Measurements from ENCODE around the gene EVA1C.
A peak's percentile ranks its signal among the peaks of the same experiment; 100 is the strongest.
"Not testable (repeated sequence)": the region's sequence is repeated elsewhere in the genome, so short reads cannot be mapped to it uniquely, and the experiment has no call there.

EVA1C gene

DNA sequence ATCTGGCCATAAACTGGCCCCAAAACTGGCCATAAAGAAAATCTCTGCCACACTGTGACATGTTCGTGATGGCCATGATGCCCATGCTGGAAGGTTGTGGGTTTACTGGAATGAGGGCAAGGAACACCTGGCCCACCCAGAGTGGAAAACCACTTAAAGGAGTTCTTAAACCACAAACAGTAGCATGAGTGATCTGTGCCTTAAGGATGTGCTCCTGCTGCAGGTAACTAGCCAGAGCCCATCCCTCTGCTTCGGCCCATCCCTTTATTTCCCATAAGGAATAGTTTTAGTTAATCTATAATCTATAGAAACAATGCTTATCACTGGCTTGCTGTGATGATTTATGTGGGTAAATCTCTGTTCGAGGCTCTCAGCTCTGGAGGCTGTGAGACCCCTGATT, 50.1 kb downstream of the EVA1C start:
- not testable (repeated sequence) for DNase-seq (ENCODE audit: low spot score)

DNA sequence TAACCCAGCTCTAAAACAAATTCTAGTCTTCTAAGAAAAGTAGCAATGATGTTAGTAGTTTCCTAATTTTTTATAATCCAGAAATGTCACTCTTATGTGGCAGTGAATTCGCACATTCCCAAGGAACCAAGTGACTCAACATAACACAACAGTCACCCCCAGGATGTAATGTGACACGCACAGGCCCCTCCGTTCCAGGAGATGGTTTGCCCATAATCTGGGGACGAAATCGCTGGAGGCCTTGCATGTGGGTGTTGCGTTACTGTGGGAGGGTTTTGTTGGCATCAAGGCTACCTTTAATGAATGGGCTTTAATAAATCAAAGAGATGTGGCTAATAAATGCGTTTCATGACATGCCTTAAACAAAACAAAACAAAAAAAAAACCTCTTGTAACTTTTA, 50.9 kb downstream of the EVA1C start:
- DNase-seq (ENCODE audit: low spot score), result peak; percentile 16

DNA sequence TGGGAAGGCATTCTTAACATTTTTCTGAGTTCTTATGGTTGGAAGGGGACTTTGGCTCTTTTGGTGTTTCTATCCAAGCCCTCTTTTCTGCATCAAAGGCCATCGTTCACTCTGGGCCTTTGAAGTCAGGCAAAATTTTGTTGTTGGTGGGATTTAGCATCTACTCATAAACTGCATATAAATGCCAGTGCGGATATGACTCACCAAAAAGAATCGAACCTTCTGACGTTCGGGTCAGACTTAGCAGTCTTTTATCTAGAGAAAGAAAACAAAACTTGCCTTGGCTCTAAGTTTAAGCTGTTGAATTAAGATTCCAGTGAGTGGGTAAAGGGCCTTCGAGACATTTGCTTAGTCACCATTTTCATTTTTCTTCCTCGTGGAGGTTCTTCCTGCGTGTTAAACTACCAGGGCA, 51.4 kb downstream of the EVA1C start:
- DNase-seq (ENCODE audit: low spot score), result peak; percentile 51

GRCh38 chr21:32467291-32467690, 54.8 kb downstream of the EVA1C start:
- DNase-seq (ENCODE audit: low spot score), result no peak

- no peak for DNase-seq (ENCODE audit: low spot score)
Measured at GRCh38 chr21:32468681-32469111, 56.2 kb downstream of the EVA1C start.

DNA sequence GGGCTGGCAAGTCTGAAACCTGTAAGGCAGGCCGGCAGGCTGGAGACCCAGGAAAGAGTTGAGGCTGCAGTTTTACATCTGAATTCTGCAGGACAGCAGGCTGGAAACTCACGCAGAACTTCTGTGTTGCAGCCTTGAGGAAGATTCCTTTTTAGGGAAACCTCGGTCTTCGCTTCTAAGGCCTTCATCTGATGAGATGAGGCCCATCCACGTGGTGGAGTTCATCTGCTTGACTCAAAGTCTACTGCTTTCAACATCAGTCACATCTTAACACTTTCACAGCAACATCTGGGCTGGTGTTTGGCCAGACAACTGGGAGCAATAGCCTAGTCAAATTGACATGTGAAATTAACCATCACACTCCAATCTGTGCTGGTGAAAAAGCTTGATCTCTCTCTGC, 57.1 kb downstream of the EVA1C start:
- DNase-seq (ENCODE audit: low spot score), result no peak

DNA sequence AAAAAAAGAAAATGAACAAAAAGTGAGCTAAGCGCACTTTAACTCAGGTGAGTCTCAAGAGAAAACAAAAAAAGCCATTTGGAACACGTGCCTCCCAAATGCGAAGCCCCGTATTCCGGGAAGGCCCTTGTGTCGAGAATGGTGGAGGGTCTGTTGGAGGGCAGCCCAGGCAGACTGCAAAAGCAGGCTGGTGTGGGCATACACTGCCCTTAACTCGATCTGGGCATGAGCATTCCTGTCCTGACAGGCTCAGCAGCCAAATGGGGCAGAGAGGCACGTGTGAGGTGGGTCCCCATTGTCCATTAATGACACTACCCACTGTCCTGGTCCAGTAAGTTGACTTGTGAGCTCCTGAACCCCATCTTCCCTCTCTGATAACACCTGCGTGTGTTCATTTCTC, 57.7 kb downstream of the EVA1C start:
- no peak for DNase-seq (ENCODE audit: low spot score)

GRCh38 chr21:32472890-32473765, 60.6 kb downstream of the EVA1C start:
- no peak for DNase-seq (ENCODE audit: low spot score)

GRCh38 chr21:32474179-32475059, 61.9 kb downstream of the EVA1C start:
- no peak for DNase-seq (ENCODE audit: low spot score)

- no peak for DNase-seq (ENCODE audit: low spot score)
Measured at GRCh38 chr21:32475162-32475812, 62.8 kb downstream of the EVA1C start.

DNA sequence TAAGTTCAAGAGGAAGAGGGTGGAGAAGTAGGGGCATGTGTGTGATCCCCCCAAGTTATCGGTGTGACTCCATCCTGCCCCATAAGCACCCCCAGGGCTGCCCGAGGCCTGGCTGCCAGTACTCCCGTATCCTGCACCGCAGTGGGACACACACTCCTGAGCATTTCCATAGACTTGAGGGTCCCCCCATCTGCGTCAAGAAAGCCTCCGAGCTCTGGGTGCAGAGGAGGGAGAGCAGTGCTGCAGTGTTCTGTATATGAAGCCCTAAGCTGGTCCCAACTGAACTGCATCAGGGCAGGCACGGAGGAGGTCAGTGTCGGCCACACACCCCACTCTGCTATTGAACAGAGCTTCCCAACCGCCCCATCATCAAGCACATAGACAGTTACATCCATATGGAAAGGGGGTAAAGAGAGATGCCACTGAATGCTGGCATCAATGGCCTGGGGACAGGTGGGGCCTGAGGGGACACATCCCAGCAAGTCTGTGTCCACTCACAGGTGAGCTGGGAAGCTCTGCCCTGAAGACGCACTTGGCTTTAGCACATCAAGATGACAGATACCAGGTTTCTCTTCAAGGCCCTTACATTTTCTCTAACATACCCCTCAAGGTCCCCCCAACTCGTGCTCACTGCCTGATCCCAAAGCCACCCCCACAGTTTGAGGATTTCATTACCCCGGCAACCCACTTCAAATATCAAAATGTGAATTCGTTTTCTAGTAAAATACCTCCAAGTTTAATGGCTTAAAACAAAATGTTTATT, 64.3 kb downstream of the EVA1C start:
- no peak for DNase-seq (ENCODE audit: low spot score)

DNA sequence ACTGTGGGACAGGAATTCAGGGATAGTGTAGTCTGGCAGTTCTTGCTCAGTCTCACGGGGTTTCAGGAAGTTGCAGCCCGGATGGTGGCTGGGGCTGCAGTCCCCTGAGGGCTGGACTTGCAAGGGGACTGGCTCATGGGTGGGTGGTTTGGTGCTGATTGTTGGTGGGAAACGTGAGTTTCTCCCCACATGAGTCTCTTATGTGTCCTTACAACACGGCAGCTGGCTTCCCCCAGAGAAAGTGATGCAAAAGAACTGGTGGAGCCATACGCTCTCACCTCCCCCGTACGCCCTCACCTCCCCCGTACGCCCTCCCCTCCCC, 64.9 kb downstream of the EVA1C start:
- no peak for DNase-seq (ENCODE audit: low spot score)

DNA sequence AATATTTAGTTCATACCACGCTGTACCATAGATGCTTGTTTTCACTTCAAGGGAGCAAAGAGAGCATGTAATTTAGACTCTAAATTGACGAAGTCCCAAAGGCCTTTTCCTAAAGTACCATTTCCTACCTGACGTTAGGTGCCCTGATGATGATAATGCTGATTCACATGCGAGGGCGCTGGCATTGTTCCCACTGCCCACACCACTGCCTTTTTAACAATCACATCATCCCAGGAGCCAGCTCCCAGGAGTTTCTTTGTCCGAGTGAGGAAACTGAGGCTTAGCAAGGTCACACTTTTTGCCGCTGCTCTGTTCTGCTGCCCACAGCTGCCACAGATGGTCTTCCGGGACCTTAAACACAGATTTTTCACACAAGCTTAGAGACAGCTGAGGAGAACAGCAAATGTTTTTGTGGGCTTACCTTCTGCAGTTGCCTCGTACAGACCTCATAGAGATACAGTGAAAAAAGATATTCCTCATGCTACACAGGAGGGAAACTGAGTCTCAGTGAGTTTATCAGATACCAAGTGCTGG, 69.4 kb downstream of the EVA1C start:
- no peak for DNase-seq (ENCODE audit: low spot score)

DNA sequence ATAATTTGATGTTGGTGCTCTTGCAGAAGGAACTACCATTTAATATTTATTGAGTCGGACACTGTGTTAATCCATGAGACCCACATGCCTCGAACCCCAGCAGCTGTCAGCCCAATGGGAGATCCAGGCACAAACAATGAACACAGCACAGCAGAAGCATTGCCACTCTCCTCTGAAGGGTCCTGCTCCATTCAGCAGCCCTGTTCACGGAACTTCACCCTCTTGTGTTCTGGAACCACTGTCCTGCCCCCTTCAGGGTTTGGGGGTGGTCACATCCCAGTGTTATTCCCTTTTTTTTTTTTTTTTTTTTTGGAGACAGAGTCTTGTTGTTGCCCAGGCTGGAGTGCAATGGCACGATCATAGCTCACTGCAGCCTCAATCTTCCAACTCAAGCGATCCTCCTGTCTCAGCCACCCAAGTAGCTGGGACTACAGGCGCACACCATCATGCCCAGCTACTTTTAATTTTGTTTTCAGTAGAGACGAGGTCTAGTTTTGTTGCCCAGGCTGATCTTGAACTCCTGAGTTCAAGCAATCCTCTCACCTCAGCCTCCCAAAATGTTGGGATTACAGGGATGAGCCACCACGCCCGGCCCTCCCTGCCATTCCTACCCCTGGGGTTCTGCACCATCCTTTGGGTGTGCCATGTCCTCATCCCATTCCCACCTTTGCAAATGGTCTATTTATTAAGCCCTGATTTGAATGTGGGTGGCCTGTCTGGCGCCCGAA, 70.2 kb downstream of the EVA1C start:
- no peak for DNase-seq (ENCODE audit: low spot score)

GRCh38 chr21:32483293-32483595, 70.7 kb downstream of the EVA1C start:
- DNase-seq (ENCODE audit: low spot score), result no peak

GRCh38 chr21:32484706-32485380, 72.3 kb downstream of the EVA1C start:
- no peak for DNase-seq (ENCODE audit: low spot score)

- no peak for DNase-seq (ENCODE audit: low spot score)
Measured at GRCh38 chr21:32492376-32492775, 79.9 kb downstream of the EVA1C start.

DNA sequence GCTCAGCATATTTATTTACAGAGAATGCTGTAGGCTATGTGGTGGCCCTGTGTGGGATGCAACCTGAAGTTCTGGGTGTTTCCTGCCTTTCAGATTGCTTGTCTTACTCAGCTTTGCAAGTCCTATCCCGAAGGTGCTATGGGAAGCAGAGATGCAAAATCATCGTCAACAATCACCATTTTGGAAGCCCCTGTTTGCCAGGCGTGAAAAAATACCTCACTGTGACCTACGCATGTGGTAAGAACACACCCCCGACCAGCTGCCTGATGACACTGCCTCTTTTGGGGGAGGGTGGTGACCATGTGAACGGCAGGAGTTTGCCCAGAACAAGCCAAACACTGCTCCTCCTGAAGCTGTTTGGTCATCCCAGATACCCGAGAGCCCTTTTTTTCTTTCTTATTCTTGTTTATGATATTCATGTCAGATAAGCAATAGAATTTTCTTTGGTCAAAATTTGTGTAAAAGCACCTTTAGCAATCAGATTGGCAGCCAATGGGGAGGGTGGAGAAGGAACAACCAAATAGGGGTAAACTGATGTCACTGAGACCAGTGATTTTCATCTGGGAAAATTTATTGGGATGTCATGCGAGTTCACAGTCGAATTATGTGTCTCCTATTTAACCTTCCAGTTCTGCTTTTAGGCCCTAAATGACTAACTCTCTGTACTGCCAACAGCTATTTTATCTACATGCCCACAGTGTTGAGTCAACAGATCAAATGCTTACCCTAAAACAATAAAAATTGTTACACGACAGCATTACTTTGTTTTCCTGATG, 82.6 kb downstream of the EVA1C start:
- no peak for DNase-seq (ENCODE audit: low spot score)

DNA sequence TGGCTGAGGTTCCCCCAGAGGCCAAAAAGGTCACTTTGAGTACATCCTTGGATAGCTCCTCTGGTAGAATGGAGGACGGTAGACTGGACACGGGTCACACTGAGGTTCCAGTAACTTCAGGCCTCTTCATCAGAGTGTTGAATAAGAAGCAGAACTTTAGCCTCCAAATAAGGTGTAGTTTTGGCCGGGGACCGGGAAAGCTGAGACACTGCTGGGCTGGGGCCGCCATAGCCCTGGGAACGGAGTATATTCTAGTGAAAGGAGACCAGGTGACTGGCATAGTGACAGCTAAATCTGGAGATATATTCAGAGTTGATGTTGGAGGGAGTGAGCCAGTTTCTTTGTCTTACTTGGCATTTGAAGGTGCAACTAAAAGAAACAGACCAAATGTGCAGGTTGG, 84.1 kb downstream of the EVA1C start:
- DNase-seq (ENCODE audit: low spot score), result no peak
